Chondrocyte (in vitro differentiated cells): Measurements from ENCODE around the gene SPIN2A. TPM values are rescaled to one million over a fixed set of nuclear protein-coding genes. Genes with fewer than 3 reads are reported as not detected.
"Not testable (repeated sequence)": the region's sequence is repeated elsewhere in the genome, so short reads cannot be mapped to it uniquely, and the experiment has no call there.

Source experiments
- DNase-seq: peaks from one replicate; pipeline ENCODE4 v3.0.0; 2021; ENCODE audit warnings: mixed read lengths, low spot score
- H3K27ac Mint-ChIP-seq: one replicate; pipeline ENCODE4 v1.8.0; 2021; ENCODE audit warnings: mild to moderate bottlenecking, moderate library complexity, mixed read lengths; ENCODE audit not compliant: unreplicated experiment
- H3K27me3 Mint-ChIP-seq: 2 replicates; pipeline ENCODE4 v1.8.0; 2021; ENCODE audit warnings: low read depth, mixed read lengths
- H3K36me3 Mint-ChIP-seq: 2 replicates; pipeline ENCODE4 v1.8.0; 2021; ENCODE audit warnings: low read depth, mixed read lengths
- H3K4me1 Mint-ChIP-seq: 2 replicates; pipeline ENCODE4 v1.8.0; 2021; ENCODE audit warnings: low read depth, mild to moderate bottlenecking, mixed read lengths
- H3K4me3 Mint-ChIP-seq: one replicate; pipeline ENCODE4 v1.8.0; 2021; ENCODE audit warnings: mild to moderate bottlenecking, moderate library complexity, mixed read lengths; ENCODE audit not compliant: unreplicated experiment
- H3K9me3 Mint-ChIP-seq: 2 replicates; pipeline ENCODE4 v1.8.0; 2021; ENCODE audit warnings: low read depth, mixed read lengths
- total RNA-seq: library from RNA; stranded (reverse); gene quantifications from 3 replicates; pipeline ENCODE4 v1.2.1, GENCODE V29; 2021
- TF ChIP-seq, protein P1 (sequence below): fragments of 200-600 bp; sonication (generic); IDR thresholded peaks from 2 replicates; pipeline ENCODE4 v1.5.0; 2021; ENCODE audit warnings: antibody characterized with exemption, mild to moderate bottlenecking, moderate library complexity

The SPIN2A gene
- total RNA-seq, 1 donor from 2014 or later, result 1.0 TPM

DNA sequence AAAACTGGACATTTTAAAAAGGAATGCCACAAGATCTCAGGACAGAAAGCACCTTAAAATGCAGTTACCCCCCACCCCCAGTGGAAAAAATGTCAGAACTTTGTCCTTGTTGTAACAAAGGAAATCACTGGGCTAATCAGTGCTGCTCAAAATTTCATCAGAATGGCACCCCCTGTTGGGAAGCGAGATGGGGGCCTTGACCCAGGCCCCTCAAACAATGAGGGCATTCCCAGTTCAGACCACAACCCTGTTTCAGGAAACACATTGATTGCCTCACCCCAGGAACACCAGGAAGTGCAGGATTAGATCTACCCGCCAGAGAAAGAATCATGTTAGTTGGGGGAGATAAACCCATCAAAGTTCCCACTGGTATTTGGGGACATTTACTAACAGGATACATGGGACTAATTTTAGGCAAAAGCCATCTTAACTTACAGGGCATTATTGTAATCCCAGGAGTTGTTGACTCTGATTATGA, 32.2 kb downstream of the SPIN2A start:
- H3K4me3 Mint-ChIP-seq, result no peak overlapping the region
- TF ChIP-seq, protein P1, sequence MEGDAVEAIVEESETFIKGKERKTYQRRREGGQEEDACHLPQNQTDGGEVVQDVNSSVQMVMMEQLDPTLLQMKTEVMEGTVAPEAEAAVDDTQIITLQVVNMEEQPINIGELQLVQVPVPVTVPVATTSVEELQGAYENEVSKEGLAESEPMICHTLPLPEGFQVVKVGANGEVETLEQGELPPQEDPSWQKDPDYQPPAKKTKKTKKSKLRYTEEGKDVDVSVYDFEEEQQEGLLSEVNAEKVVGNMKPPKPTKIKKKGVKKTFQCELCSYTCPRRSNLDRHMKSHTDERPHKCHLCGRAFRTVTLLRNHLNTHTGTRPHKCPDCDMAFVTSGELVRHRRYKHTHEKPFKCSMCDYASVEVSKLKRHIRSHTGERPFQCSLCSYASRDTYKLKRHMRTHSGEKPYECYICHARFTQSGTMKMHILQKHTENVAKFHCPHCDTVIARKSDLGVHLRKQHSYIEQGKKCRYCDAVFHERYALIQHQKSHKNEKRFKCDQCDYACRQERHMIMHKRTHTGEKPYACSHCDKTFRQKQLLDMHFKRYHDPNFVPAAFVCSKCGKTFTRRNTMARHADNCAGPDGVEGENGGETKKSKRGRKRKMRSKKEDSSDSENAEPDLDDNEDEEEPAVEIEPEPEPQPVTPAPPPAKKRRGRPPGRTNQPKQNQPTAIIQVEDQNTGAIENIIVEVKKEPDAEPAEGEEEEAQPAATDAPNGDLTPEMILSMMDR, result no peak
- H3K27me3 Mint-ChIP-seq, result no peaks in the 10 kb centered on the region
- peaks cover 31% of the 10 kb centered on the region for H3K9me3 Mint-ChIP-seq
- DNase-seq, result no peak
- H3K27ac Mint-ChIP-seq, result no peak overlapping the region
- H3K4me1 Mint-ChIP-seq, result no peaks in the 10 kb centered on the region
- H3K36me3 Mint-ChIP-seq, result peaks cover 3% of the 10 kb centered on the region

DNA sequence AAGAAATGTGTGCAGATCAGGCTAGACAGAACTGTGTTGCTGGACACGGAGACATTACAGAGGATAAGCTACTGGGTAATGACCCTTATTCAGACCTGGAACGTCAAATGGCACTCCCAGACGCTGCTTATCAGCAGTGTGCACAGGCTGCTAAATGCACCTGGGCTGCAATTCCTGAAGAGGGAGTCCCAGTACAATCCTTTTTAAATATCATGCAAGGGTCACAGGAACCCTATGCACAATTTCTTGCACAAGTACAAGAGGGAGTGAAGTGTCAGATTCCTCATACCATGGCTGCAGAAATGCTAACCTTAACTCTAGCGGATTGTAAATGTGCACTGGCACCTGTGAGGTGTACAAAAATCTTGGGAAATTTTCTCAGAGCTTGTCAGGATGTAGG, 32.8 kb downstream of the SPIN2A start:
- TF ChIP-seq, protein P1, result no peak
- Mint-ChIP-seq H3K36me3 (peaks cover 7% of the 10 kb centered on the region), H3K27me3 (no peaks in the 10 kb centered on the region), H3K4me1 (no peaks in the 10 kb centered on the region), H3K4me3 (no peak overlapping the region), H3K9me3 (peaks cover 34% of the 10 kb centered on the region), H3K27ac (no peak overlapping the region)
- DNase-seq, result no peak

DNA sequence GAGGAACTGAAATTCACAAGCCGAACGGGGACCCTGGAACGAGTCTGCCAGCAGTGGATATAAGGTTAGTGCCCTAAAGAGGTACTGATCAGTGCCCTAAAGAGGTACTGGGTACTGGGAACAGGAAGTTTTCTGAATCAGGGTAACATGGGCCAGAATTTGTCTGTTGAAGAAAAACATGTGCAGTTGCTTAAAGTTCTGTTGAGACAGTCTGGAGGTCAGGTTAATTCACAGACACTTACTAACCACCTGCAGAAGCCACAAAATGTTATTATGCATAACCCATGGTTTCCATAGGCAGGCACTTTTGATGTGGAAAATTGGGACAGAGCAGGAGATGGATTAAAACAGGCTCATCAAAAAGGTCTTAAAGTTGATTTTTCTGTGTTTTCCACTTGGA, 33.7 kb downstream of the SPIN2A start:
- no peak overlapping the region for H3K4me3 Mint-ChIP-seq
- no peak for DNase-seq
- H3K9me3 Mint-ChIP-seq, result peaks cover 39% of the 10 kb centered on the region
- H3K27ac Mint-ChIP-seq, result no peak overlapping the region
- no peaks in the 10 kb centered on the region for H3K4me1 Mint-ChIP-seq
- H3K36me3 Mint-ChIP-seq, result peaks cover 14% of the 10 kb centered on the region
- H3K27me3 Mint-ChIP-seq, result no peaks in the 10 kb centered on the region
- TF ChIP-seq, protein P1, result no peak

DNA sequence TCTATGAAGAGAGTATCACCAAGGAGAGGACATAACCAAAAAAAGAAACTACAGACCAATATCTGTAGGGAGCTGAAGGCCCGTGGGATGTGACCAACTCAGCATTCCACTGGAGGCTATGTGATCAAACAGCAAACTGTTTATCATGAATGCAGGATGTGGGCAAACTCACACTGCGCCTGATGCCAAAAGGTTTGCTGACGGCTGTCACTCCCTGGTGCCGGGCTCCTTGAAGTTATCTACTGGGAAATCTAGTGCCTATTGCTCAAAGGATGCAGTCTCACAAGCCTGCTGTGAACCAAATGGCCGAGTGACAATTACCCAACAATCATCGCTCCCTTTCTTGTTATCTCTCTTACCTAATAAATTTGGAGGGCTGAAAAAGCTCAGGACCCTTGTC, 34.3 kb downstream of the SPIN2A start:
- H3K4me1 Mint-ChIP-seq, DNase-seq, H3K27ac Mint-ChIP-seq, H3K4me3 Mint-ChIP-seq, H3K27me3 Mint-ChIP-seq: not testable (repeated sequence)
- Mint-ChIP-seq H3K36me3 (peaks cover 19% of the 10 kb centered on the region), H3K9me3 (peaks cover 44% of the 10 kb centered on the region)

Other genes starting within 250 kb of the SPIN2A start
- 9.3 to 9.9 TPM (median 9.7 TPM) in 3 replicates for gene SPIN3, start 141.9 kb downstream of the SPIN2A start, total RNA-seq
- 12.9 to 24.2 TPM (median 13.9 TPM) in 3 replicates for gene SPIN2B, start 15.8 kb downstream of the SPIN2A start, total RNA-seq
- gene FAAH2, start 149.3 kb upstream of the SPIN2A start, total RNA-seq, result 0.31 to 1.2 TPM (median 0.50 TPM) in 3 replicates